Prostate gland (tissue), 2 donors: Measurements from ENCODE around the gene EPC1.
A peak's percentile ranks its signal among the peaks of the same experiment; 100 is the strongest.

Experiments used
- POLR2A ChIP-seq: fragments of 450-650 bp; IDR thresholded peaks from one replicate; pipeline ENCODE4 v1.6.1; 2016; ENCODE audit warnings: antibody characterized with exemption, mild to moderate bottlenecking
- TF ChIP-seq, protein P1 (sequence below), 4 experiments: fragments of 200-600 bp in 2 of 4; fragments of 450-650 bp in 2 of 4; sonication (generic) in 2 of 4; IDR thresholded peaks; 1 replicate in 3 of 4; 2 replicates in 1 of 4; pipeline ENCODE4 v1.5.1; 2016 to 2019; ENCODE audit warnings: antibody characterized with exemption in 4 of 4, mild to moderate bottlenecking in 2 of 4, moderate library complexity in 2 of 4

DNA sequence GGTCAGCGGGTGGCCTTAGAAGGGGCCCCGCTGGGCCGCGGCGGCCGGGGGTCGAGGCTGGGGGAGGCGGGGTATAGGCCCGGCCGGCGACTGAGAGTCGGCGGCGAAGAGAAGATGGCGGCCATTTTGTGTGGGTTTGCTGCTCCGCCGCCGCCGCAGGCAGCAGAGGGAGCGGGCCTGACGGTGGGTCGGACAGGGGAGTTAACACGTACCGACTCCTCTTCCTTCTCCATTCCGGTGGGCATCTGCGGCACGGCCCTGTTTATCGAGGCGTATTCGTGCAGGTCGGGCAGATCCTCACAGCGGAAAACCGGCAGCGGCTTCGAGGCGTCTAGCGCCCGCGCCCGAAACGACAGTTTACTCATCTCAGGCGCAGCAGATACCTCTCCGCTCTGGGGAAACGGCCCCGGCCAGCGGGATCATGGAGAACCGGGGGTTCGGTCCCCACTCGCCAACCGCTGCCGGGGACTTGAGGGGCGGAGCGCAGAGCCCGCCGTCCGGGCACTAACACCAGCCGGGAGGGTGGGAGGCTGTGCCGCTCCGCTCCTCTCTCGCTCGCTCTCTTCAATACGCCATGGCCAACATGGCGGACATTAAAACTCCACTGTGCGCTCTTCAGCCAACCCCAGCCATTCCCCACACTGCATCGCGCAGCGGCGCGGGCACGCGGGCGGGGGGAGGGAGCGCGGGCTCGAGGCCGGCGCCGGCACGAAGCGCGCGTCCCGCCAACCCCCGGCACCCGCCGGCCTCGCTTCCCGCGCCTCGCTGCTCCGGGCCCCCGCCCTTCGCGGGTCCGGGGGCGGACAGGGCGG lies at the start of gene EPC1:
- TF ChIP-seq POLR2A: peak; percentile 88
- TF ChIP-seq, protein P1, sequence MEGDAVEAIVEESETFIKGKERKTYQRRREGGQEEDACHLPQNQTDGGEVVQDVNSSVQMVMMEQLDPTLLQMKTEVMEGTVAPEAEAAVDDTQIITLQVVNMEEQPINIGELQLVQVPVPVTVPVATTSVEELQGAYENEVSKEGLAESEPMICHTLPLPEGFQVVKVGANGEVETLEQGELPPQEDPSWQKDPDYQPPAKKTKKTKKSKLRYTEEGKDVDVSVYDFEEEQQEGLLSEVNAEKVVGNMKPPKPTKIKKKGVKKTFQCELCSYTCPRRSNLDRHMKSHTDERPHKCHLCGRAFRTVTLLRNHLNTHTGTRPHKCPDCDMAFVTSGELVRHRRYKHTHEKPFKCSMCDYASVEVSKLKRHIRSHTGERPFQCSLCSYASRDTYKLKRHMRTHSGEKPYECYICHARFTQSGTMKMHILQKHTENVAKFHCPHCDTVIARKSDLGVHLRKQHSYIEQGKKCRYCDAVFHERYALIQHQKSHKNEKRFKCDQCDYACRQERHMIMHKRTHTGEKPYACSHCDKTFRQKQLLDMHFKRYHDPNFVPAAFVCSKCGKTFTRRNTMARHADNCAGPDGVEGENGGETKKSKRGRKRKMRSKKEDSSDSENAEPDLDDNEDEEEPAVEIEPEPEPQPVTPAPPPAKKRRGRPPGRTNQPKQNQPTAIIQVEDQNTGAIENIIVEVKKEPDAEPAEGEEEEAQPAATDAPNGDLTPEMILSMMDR (IDR thresholded peaks at IDR 0.05): no peak
